ENCODE results near the gene SNPH. TPM values are rescaled to one million over a fixed set of nuclear protein-coding genes. Genes with fewer than 3 reads are reported as not detected.

SNPH gene
- total RNA-seq, 1 donor from 2014 or later = 3.3 TPM

- H3K36me3 Mint-ChIP-seq (ENCODE audit: insufficient read depth) = no peaks in the 10 kb centered on the region
- H3K27ac Mint-ChIP-seq = no peak overlapping the region
- H3K27me3 Mint-ChIP-seq = peaks cover 3% of the 10 kb centered on the region
- no peak for TF ChIP-seq CTCF (IDR thresholded peaks at IDR 0.05; ENCODE audit: unreplicated experiment)
- no peak overlapping the region for H3K4me3 Mint-ChIP-seq (ENCODE audit: low read depth)
- H3K9me3 Mint-ChIP-seq (ENCODE audit: low read depth) = no peaks in the 10 kb centered on the region
- no peak for DNase-seq (ENCODE audit: low spot score, unreplicated experiment)
- no peaks in the 10 kb centered on the region for H3K4me1 Mint-ChIP-seq (ENCODE audit: low read depth)
These were observed 30.1 kb downstream of the SNPH start for GRCh38 chr20:1296117-1296610.

- no peak for TF ChIP-seq CTCF (IDR thresholded peaks at IDR 0.05; ENCODE audit: unreplicated experiment)
- Mint-ChIP-seq H3K27ac (no peak overlapping the region), H3K4me1 (ENCODE audit: low read depth) (no peaks in the 10 kb centered on the region)
These were observed 30.8 kb downstream of the SNPH start for GRCh38 chr20:1296922-1297321.

GRCh38 chr20:1297486-1297885, 31.4 kb downstream of the SNPH start:
- DNase-seq (ENCODE audit: low spot score, unreplicated experiment) = no peak
- Mint-ChIP-seq H3K36me3 (ENCODE audit: insufficient read depth) (no peaks in the 10 kb centered on the region), H3K27me3 (no peaks in the 10 kb centered on the region), H3K4me1 (ENCODE audit: low read depth) (no peaks in the 10 kb centered on the region), H3K9me3 (ENCODE audit: low read depth) (no peaks in the 10 kb centered on the region), H3K4me3 (ENCODE audit: low read depth) (no peak overlapping the region), H3K27ac (no peak overlapping the region)
- TF ChIP-seq CTCF (IDR thresholded peaks at IDR 0.05; ENCODE audit: unreplicated experiment) = no peak

More at GRCh38 chr20:1296922-1297321, 30.8 kb downstream of the SNPH start:
- DNase-seq (ENCODE audit: low spot score, unreplicated experiment) = no peak
- no peaks in the 10 kb centered on the region for H3K9me3 Mint-ChIP-seq (ENCODE audit: low read depth)
- H3K27me3 Mint-ChIP-seq = peaks cover 2% of the 10 kb centered on the region
- H3K36me3 Mint-ChIP-seq (ENCODE audit: insufficient read depth) = no peaks in the 10 kb centered on the region
- H3K4me3 Mint-ChIP-seq (ENCODE audit: low read depth) = no peak overlapping the region

- DNase-seq (ENCODE audit: low spot score, unreplicated experiment) = no peak
- Mint-ChIP-seq H3K36me3 (ENCODE audit: insufficient read depth) (no peaks in the 10 kb centered on the region), H3K4me3 (ENCODE audit: low read depth) (no peak overlapping the region), H3K9me3 (ENCODE audit: low read depth) (no peaks in the 10 kb centered on the region), H3K27ac (no peak overlapping the region), H3K27me3 (no peaks in the 10 kb centered on the region), H3K4me1 (ENCODE audit: low read depth) (no peaks in the 10 kb centered on the region)
- TF ChIP-seq CTCF (IDR thresholded peaks at IDR 0.05; ENCODE audit: unreplicated experiment) = no peak
These were observed 32.1 kb downstream of the SNPH start for GRCh38 chr20:1298166-1298565.

- no peak for DNase-seq (ENCODE audit: low spot score, unreplicated experiment)
- Mint-ChIP-seq H3K36me3 (ENCODE audit: insufficient read depth) (no peaks in the 10 kb centered on the region), H3K27me3 (no peaks in the 10 kb centered on the region), H3K4me3 (ENCODE audit: low read depth) (no peak overlapping the region), H3K9me3 (ENCODE audit: low read depth) (no peaks in the 10 kb centered on the region), H3K4me1 (ENCODE audit: low read depth) (no peaks in the 10 kb centered on the region), H3K27ac (no peak overlapping the region)
- TF ChIP-seq CTCF (IDR thresholded peaks at IDR 0.05; ENCODE audit: unreplicated experiment) = no peak
These were observed 32.9 kb downstream of the SNPH start for GRCh38 chr20:1298888-1299511.

Data from progenitor cell of endocrine pancreas (in vitro differentiated cells).